Stimulated activated CD4-positive, alpha-beta T cell treated with anti-CD3 and anti-CD28 coated beads, Interleukin-1b, Interleukin-23, amount 100 ng/mL, for 24 hours (primary cell): ENCODE results near the gene NKIRAS1.

Experiments used
- DNase-seq, 4 experiments: peaks; one replicate each; pipeline ENCODE4 v3.0.0-alpha.2; 2020; ENCODE audit warnings: low read depth in 4 of 4, low spot score in 1 of 4

NKIRAS1 gene

DNA sequence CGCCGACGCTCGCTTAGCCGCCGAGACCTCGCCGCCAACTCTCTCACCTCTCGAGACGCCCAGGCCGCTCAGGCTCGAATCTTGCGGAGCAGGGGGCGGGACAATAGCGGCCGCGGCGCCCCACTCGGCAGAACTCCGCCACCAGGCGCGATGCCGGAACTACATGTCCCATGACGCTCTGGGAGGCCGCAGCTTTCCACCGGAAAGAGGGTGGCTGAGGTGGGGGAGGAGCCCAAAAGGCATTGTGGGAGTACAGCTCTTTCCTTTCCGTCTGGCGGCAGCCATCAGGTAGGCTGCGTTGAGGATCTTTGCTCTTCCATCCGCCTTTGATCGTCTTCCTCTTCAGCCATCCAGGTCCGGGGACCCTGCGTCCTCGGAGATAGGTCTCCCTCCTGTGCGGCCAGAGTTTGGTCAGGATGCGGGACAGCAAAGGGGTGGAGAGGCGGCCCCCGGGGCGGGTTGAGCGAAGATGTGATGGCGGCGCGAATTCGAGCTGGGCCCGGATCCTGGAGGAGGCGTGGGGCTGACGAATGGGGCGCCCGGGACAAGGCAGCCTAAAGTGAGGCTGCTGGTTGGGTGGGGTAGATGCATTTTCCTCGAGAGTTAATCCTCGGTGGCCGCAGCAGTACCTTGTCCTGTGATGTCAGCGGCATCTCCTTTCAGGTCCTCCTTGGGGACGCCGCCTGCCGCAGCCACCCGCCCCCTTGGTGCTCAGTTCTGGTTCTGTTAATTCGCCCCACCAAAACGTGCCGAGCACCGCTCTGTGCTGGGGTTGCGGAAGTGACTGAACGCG is at the start of gene NKIRAS1, which contains the start of gene RPL15:
NKIRAS1 (minus strand) TSS at position 105 of the 793 bp plus-strand sequence. CDS start 6,086 bp downstream, outside the sequence.
RPL15 (plus strand) TSS at position 247 of the 793 bp plus-strand sequence. CDS start 728 bp downstream, outside the sequence.
- peak; percentile 85 to 95 (median 93) for DNase-seq

GRCh38 chr3:23966328-23966727 is 49.5 kb upstream of the NKIRAS1 start:
- no peak for DNase-seq

- no peak for DNase-seq
These were observed 47.9 kb upstream of the NKIRAS1 start for GRCh38 chr3:23964537-23965235.

DNA sequence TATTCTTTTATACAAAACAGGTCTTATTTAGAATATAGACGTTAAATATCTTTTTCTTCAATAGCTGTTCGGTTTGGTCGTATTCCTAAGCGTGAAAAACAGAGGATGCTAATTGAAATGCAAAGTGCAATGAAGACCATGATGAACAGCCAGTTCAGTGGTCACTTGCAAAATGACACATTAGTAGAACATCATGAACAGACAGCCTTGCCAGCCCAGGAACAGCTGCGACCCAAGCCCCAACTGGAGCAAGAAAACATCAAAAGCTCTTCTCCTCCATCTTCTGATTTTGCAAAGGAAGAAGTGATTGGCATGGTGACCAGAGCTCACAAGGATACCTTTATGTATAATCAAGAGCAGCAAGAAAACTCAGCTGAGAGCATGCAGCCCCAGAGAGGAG is 45.1 kb upstream of the NKIRAS1 start:
- DNase-seq, result no peak

GRCh38 chr3:23961066-23961465 is 44.3 kb upstream of the NKIRAS1 start:
- no peak for DNase-seq

- DNase-seq, result no peak
These were observed 43.9 kb upstream of the NKIRAS1 start for GRCh38 chr3:23960649-23961048.

DNA sequence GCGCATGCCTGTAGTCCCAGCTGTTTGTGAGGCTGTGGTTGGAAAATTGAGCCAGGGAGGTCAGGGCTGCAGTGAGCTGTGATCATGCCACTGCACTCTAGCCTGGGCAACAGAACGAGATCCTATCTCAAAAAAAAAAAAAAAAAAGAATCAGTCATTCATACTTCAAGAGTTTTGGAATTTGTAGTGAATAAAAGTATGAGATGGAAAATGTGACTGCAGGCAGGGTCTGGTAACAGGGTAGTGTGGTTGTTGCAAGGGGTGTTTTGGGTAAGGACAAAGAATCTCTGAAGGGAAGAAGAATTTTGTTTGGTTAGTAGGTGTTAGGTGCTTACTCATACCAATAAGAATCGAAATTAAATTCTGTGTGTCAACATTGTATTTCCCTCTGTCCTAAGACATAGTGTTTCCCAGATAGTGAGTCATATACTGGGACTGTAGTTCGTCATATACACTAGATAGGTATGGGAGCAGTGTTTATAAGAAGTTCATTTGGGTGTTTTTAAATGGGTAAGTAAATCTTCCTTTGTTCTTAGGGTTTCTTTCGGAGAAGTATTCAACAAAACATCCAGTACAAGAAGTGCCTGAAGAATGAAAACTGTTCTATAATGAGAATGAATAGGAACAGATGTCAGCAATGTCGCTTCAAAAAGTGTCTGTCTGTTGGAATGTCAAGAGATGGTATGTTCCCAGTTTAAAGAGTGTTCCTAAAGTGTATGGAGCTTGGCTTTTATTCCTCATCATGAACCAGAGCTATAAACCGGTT is 42.5 kb upstream of the NKIRAS1 start:
- no peak for DNase-seq

DNA sequence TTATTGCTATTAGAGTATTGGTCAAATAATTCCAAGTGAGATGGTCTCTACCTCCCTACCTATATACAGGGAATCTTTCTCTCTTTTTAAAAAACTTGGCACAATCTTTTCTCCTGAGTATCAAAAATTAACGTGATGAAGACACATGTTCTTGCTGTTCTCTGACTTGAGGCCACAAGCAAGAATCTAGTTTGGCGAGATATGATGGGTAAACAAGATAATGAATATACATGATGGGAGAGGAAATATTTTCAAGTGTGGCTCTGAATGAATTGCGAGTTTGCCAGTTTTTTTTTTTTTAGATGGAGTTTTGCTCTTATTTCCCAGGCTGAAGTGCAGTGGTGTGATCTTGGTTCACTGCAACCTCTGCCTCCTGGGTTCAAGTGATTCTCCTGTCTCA is 39.9 kb upstream of the NKIRAS1 start:
- DNase-seq, result no peak

DNA sequence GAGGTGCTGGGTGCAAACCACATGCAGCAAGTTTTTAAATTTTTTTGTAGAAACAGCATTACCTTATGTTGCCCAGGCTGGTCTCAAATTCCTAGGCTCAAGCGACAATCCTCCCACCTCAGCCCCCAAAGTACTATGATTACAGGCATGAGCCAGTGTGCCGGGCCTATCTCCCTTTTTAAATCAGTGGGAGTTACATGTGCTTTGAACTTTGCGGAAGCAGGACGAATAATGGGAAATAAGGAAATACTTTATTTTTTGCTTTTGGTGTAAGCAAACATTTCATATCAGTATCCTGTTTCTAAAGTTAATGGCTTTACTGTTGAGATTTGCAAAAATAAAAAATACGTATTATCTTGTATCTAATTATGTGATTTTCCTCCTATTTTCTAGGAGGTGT is 37.4 kb upstream of the NKIRAS1 start:
- no peak for DNase-seq

DNA sequence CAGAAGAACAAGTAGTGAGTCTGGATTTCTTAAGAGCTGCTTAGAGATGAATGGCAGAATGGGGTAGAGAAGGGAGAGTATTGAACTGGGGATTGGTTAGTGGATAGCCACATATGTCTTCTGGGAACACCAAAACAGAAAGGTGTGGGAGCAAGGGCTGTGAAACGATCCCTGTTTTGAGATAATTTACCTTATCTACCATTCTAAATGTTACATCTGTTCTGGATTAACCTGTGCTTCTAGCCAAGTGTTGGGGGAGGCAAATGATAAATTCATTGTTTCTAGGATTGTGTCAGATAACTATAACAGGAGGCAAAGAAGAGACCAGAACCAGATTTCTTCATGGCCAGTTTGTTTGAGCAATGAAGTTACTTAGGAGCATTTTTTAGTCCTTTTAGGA is 36.7 kb upstream of the NKIRAS1 start:
- no peak for DNase-seq

DNA sequence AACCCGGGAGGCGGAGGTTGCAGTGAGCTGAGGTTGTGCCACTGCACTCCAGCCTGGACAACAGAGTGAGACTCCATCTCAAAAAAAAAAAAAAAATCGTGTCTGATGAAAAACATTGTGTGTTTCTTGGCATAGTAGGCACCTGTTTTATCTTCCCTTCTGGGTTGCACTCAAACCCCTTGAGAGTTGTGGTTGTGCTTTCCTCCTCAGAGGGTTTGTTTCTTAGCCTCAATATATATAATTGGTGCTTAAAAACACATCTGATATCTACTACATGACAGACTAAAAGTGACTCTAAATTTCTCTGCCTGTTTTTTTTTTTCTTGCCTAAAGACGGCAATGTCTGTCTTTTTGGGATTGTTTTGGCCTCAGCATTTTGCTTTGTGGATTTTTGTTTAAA is 35.9 kb upstream of the NKIRAS1 start:
- DNase-seq, result no peak

- DNase-seq, result no peak
These were observed 33.5 kb upstream of the NKIRAS1 start for GRCh38 chr3:23950293-23950692.

GRCh38 chr3:23949784-23950183 is 33.0 kb upstream of the NKIRAS1 start:
- DNase-seq, result no peak

- no peak for DNase-seq
These were observed 32.0 kb upstream of the NKIRAS1 start for GRCh38 chr3:23948761-23949160.

GRCh38 chr3:23945913-23946687 is 29.3 kb upstream of the NKIRAS1 start:
- peak; percentile 89 to 98 (median 94) for DNase-seq

DNA sequence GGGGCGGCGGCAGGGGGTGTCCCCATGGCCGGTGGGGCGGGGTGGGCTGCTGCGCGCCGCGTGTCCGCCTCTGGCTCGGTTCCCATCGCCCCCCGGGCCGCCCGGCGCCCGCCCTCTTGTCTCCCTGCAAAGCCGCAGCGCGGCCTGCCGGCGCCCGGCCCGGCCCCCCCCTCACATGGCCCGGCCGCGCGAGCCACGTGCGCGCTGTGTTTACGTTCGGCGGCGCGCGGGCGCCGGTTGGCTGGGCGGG is 28.8 kb upstream of the NKIRAS1 start:
- no peak for DNase-seq

DNA sequence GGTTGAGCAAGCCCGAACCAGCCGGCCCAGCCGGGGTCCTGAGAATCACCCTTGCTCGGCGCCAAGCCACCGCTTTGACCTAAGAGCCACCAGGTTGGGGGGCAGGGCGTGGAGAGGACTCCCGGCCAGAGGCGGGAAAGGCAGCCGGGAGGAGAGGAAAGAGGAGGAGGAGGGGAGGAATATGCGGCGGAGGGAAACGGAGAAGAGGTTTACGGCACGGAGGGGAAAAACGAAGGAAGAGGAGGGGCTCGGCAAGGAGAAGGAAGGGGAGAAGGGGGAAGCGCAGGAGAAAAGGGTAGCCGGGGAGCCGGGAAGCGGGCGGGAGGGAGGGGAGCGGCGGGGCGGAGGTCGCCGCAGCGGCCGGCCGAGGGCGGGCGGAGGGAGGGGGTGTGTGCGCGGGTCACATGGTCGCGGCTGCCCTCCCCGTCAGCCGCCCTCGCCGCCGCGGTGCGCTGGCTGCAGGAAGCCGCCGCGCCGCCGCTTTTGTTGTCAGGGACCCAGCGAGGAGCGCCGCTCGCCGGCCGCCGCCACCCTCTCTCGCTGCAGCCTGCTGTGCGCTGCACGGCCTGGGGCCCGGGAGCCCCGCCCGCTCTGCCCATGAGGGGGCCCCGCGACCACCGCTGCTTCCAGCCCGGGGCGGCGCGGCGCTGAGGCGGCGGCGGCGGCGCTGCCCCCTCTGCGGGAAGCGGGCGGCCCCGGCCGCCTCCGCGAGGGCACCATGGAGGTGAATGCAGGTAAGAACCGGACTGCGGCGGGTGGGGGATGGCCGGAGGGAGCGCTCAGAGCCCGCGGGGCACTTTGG is 28.3 kb upstream of the NKIRAS1 start, which contains the start of gene NR1D2:
NR1D2 (plus strand) TSS at position 426 of the 802 bp plus-strand sequence; CDS start at position 719, 293 bp downstream.
- DNase-seq, result peak; percentile 38 to 72 (median 54)

- no peak for DNase-seq
These were observed 27.4 kb upstream of the NKIRAS1 start for GRCh38 chr3:23944007-23944783.

DNA sequence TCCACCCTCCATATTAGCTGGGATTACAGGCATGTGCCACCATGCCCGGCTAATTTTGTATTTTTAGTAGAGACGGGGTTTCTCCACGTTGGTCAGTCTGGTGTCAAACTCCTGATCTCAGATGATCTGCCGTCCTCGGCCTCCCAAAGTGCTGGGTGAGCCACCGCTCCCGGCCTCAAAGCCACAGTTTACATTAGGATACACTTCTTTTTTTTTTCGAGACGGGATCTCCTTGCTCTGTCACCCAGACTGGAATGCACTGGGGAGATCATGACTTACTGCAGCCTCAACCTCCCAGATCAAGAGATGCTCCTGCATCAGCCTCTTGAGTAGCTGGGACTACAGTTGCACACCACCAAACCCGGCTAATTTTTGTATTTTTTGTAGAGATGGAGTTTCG is 25.8 kb upstream of the NKIRAS1 start:
- DNase-seq, result no peak
